Peyer's patch (tissue), 4 donors: ENCODE results near the gene PRPH. TPM values are rescaled to one million over a fixed set of nuclear protein-coding genes. Genes with fewer than 3 reads are reported as not detected.

ENCODE experiments used
- DNase-seq, 3 donors: peaks; one replicate each; pipeline ENCODE4 v3.0.0-alpha.2; 2017 to 2019
- H3K27ac ChIP-seq, 4 donors: fragments of 200-600 bp; sonication (generic); one replicate each; pipeline ENCODE4 v1.5.1; 2016 to 2019
- H3K27me3 ChIP-seq, 2 donors: fragments of 200-600 bp; sonication (generic); one replicate each; pipeline ENCODE4 v1.5.1; 2019
- H3K36me3 ChIP-seq, 3 donors: fragments of 200-600 bp; sonication (generic); one replicate each; pipeline ENCODE4 v1.5.1; 2016 to 2019
- H3K4me1 ChIP-seq, 4 donors: fragments of 200-600 bp; sonication (generic); one replicate each; pipeline ENCODE4 v1.5.1; 2016 to 2019
- H3K4me3 ChIP-seq, 4 donors: fragments of 200-600 bp; sonication (generic); 1 replicate in 3 of 4; 2 replicates in 1 of 4; pipeline ENCODE4 v1.5.1; 2016 to 2019; ENCODE audit warnings: mild to moderate bottlenecking in 1 of 4
- H3K9me3 ChIP-seq, 4 donors: fragments of 200-600 bp; sonication (generic); one replicate each; pipeline ENCODE4 v1.5.1; 2016 to 2019; ENCODE audit warnings: mild to moderate bottlenecking in 1 of 4
- CTCF ChIP-seq, 6 experiments: fragments of 450-650 bp in 4 of 6; fragments of 200-600 bp in 2 of 6; sonication (generic) in 1 of 6; IDR thresholded peaks; one replicate each; pipeline ENCODE4 v1.5.1; 2017 to 2019; ENCODE audit warnings: antibody characterized with exemption in 6 of 6, mild to moderate bottlenecking in 3 of 6, moderate library complexity in 1 of 6
- POLR2A ChIP-seq, 2 donors: fragments of 450-650 bp; IDR thresholded peaks; one replicate each; pipeline ENCODE4 v1.5.1; 2017; ENCODE audit warnings: antibody characterized with exemption in 2 of 2, mild to moderate bottlenecking in 2 of 2, moderate library complexity in 2 of 2
- total RNA-seq, 4 donors: library from RNA; depleted of rRNA; stranded (reverse); fragments of >200 nt; gene quantifications; one replicate each; pipeline ENCODE4 v1.1.0, GENCODE V29; 2016

PRPH gene
- total RNA-seq, 4 donors from 2014 or later, result 6.4 to 8.8 (median 6.5) TPM; not detected in 1

- Histone ChIP-seq H3K9me3 (no peaks in the 10 kb centered on the region), H3K27me3 (no peaks in the 10 kb centered on the region), H3K36me3 (no peaks in the 10 kb centered on the region), H3K4me1 (peaks cover 0 to 15% (median 2%) of the 10 kb centered on the region in 4 donors), H3K4me3 (peak within 1 kb of the TSS; percentile 54 to 81 (median 68)), H3K27ac (peak within 1 kb of the TSS; percentile 60 to 69 (median 65))
- peak; percentile 93 to 98 (median 97) for DNase-seq
- TF ChIP-seq CTCF (IDR thresholded peaks at IDR 0.05) (no peak), POLR2A (IDR thresholded peaks at IDR 0.05) (peak; percentile 28 to 47)
These were observed 28.0 kb downstream of the PRPH start, which contains the start of gene TROAP for GRCh38 chr12:49322708-49323523. Gene TROAP, plus strand, starts transcription at chr12:49323255. Its CDS starts 354 bp downstream, at chr12:49323609.

GRCh38 chr12:49323524-49324097 is 28.7 kb downstream of the PRPH start:
- no peak for DNase-seq

GRCh38 chr12:49325606-49326005 is 30.7 kb downstream of the PRPH start:
- peaks cover 0 to 15% (median 2%) of the 10 kb centered on the region in 4 donors for H3K4me1 ChIP-seq
- no peaks in the 10 kb centered on the region for H3K36me3 ChIP-seq
- no peak overlapping the region for H3K27ac ChIP-seq
- DNase-seq, result no peak
- no peak overlapping the region for H3K4me3 ChIP-seq
- H3K27me3 ChIP-seq, result no peaks in the 10 kb centered on the region
- H3K9me3 ChIP-seq, result no peaks in the 10 kb centered on the region
- TF ChIP-seq POLR2A (IDR thresholded peaks at IDR 0.05), result no peak
- no peak for TF ChIP-seq CTCF (IDR thresholded peaks at IDR 0.05)

More at GRCh38 chr12:49323524-49324097, 28.7 kb downstream of the PRPH start:
- H3K9me3 ChIP-seq, result no peaks in the 10 kb centered on the region
- H3K27ac ChIP-seq, result no peak overlapping the region
- no peaks in the 10 kb centered on the region for H3K27me3 ChIP-seq
- peaks cover 0 to 15% (median 2%) of the 10 kb centered on the region in 4 donors for H3K4me1 ChIP-seq
- TF ChIP-seq POLR2A (IDR thresholded peaks at IDR 0.05) (no peak), CTCF (IDR thresholded peaks at IDR 0.05) (no peak)
- H3K36me3 ChIP-seq, result no peaks in the 10 kb centered on the region
- H3K4me3 ChIP-seq, result peak overlapping the region; percentile 54 to 81 (median 68)

- Histone ChIP-seq H3K9me3 (no peaks in the 10 kb centered on the region), H3K4me1 (peaks cover 0 to 22% (median 2%) of the 10 kb centered on the region in 4 donors), H3K4me3 (no peak overlapping the region), H3K27me3 (no peaks in the 10 kb centered on the region), H3K27ac (no peak overlapping the region), H3K36me3 (no peaks in the 10 kb centered on the region)
- no peak for TF ChIP-seq POLR2A (IDR thresholded peaks at IDR 0.05)
- no peak for TF ChIP-seq CTCF (IDR thresholded peaks at IDR 0.05)
- no peak for DNase-seq
These were observed 32.4 kb downstream of the PRPH start for GRCh38 chr12:49327368-49327767.

- peaks cover 0 to 21% (median 2%) of the 10 kb centered on the region in 4 donors for H3K4me1 ChIP-seq
- TF ChIP-seq CTCF (IDR thresholded peaks at IDR 0.05), result no peak
- no peak for TF ChIP-seq POLR2A (IDR thresholded peaks at IDR 0.05)
- no peak for DNase-seq
- no peaks in the 10 kb centered on the region for H3K36me3 ChIP-seq
- no peak overlapping the region for H3K27ac ChIP-seq
- H3K4me3 ChIP-seq, result no peak overlapping the region
- H3K27me3 ChIP-seq, result peaks cover 0 to under 1% of the 10 kb centered on the region in 2 donors
- no peaks in the 10 kb centered on the region for H3K9me3 ChIP-seq
These were observed 32.9 kb downstream of the PRPH start for GRCh38 chr12:49327887-49328286.
